Measurements from ENCODE around the gene NEDD9. TPM values are rescaled to one million over a fixed set of nuclear protein-coding genes. Genes with fewer than 3 reads are reported as not detected.
A peak's percentile ranks its signal among the peaks of the same experiment; 100 is the strongest.

NEDD9 gene
- total RNA-seq, 2 donors from 2014 or later = 105 to 166 TPM

DNA sequence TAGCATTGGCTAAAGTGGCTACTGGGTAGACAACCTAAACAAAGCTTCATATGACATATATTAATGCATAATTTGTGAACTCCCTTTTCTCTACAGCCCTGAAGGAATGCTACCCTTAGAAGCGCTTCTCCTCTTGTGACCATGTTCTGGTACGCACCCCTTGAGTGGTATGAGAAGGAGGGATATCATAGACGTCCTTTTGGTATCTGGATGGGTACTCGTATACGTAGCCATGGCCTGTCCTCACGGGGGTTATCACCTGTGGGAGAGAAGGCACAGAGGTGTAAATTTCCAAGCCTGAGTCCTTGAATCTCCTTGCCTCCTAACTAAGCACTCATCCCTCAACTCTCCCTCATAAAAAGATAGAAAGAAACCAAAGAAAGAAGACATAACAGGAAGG lies 39.0 kb downstream of the NEDD9 start:
- DNase-seq (ENCODE audit: low spot score) = no peak
- intact Hi-C loops (cut with DNase I) = no loop called here

- DNase-seq (ENCODE audit: low spot score) = no peak
- intact Hi-C loops (cut with DNase I) = no loop called here
Measured at GRCh38 chr6:11192167-11192566, 40.3 kb downstream of the NEDD9 start.

GRCh38 chr6:11190625-11191245 lies 41.7 kb downstream of the NEDD9 start:
- DNase-seq (ENCODE audit: low spot score) = no peak
- intact Hi-C loops (cut with DNase I) = no loop called here

DNA sequence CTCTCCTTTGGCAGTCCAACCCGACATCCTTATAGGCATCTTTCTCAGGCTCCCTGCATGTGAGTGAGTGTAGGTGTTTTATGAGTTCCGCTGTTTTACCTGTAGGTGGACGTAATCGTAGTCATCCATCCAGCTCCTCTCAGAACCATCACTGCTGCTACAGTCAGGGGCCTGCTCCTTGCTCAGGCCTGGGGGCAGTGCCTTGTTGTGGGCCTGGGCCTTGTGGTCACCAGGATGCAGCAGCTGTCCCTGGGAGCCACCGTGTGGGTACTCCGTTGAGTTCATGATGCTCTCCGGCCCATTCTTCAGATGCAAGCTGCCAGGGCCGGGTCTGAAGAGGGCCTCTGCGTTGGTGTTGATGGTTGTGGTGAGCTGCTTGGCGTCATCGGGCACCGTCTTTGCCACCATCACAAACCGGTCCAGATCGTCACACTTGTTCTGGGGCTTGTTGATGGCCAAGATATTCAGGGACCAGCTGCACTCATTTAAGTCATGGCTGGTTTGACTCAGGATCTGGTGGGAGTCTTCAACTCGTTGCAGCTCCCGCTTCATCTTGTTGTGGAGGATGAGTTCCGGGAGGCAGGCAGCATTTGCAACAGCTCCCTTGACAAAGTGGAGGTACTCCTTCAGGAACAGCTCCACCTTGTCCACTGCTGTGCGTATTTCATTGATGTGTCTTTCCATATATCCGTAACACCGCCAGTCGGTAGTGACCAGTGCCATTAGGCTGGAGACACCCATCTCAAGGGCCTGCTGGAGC lies 42.4 kb downstream of the NEDD9 start:
- DNase-seq (ENCODE audit: low spot score) = no peak
- intact Hi-C loops (cut with DNase I) = loop anchor here in 1 of 2 donors (5.0 kb wide), 1 partner anchor 38 kb away; no protein-coding TSS in a partner anchor

GRCh38 chr6:11188161-11188915 lies 44.1 kb downstream of the NEDD9 start:
- intact Hi-C loops (cut with DNase I) = loop anchor here in 1 of 2 donors (5.0 kb wide), 1 partner anchor 36 kb away; no protein-coding TSS in a partner anchor
- DNase-seq (ENCODE audit: low spot score) = no peak

DNA sequence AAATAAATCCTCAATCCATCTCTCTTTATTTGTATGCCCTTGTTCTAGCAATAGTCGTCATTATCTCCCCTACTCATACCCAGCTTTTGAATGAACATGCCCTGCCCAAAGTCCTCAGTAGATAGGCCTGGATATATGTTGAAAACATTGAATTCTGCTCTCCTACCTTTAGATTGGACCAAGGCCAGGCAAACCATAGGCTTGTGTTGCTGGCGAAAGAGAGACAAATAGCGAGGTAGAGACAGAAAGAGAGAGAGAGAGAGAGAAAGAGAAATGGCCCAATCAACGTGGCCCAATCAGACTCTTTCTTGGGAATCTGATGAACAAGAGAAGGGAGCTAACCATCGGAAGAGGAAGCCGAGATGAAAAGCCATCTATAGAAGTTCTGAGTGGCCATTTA lies 45.2 kb downstream of the NEDD9 start:
- DNase-seq (ENCODE audit: low spot score) = no peak
- intact Hi-C loops (cut with DNase I) = loop anchor here in 1 of 2 donors (5.0 kb wide), 1 partner anchor 35 kb away; no protein-coding TSS in a partner anchor

GRCh38 chr6:11185204-11185842 lies 47.1 kb downstream of the NEDD9 start:
- intact Hi-C loops (cut with DNase I) = loop anchor here in 1 of 2 donors (5.0 kb wide), 1 partner anchor 33 kb away; no protein-coding TSS in a partner anchor

GRCh38 chr6:11183761-11184362 lies 48.6 kb downstream of the NEDD9 start:
- intact Hi-C loops (cut with DNase I) = no loop called here

More at GRCh38 chr6:11185204-11185842, 47.1 kb downstream of the NEDD9 start:
- no peak for DNase-seq (ENCODE audit: low spot score)

GRCh38 chr6:11181478-11182136 lies 50.9 kb downstream of the NEDD9 start:
- intact Hi-C loops (cut with DNase I) = no loop called here
- DNase-seq (ENCODE audit: low spot score) = no peak

More at GRCh38 chr6:11183761-11184362, 48.6 kb downstream of the NEDD9 start:
- DNase-seq (ENCODE audit: low spot score) = no peak

DNA sequence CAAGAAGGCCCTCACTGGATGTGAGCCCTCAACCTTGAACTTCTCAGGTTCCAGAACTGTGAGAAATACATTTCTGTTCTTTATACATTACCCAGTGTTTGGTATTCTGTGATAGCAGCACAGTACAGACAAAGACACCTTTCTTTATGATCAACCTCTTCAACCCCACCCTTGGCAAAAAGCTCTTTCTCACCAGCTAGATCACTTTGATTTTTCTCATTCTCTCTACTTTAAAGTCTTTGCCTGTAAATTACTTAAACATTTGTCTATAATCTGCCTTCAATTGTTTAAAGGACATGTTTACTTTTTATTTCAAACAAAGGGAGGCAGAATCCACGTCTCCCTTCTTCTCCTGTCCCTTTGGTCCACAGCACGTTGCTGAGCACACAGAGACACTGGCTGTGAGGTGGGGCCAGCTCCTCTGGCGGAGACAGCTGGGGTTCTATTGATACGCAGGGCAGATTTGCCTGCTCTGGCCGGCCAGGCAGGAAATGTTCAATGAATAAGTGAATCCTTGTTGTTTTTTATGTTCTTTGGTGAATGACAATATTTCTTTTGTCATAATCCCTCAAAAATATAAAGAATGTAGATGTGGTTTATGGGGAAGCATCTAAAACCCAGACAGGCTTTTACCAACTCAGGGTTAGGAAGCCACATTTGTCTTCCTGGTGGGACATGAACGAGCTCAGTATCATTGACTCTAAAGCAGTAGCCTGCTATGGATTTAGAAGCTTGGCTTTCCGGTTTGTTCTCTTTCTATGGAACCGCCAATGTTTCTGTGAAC lies 52.9 kb downstream of the NEDD9 start:
- DNase-seq (ENCODE audit: low spot score) = no peak
- intact Hi-C loops (cut with DNase I) = loop anchor here in 1 of 2 donors (10.0 kb wide), 1 partner anchor 315 kb away; no protein-coding TSS in a partner anchor

DNA sequence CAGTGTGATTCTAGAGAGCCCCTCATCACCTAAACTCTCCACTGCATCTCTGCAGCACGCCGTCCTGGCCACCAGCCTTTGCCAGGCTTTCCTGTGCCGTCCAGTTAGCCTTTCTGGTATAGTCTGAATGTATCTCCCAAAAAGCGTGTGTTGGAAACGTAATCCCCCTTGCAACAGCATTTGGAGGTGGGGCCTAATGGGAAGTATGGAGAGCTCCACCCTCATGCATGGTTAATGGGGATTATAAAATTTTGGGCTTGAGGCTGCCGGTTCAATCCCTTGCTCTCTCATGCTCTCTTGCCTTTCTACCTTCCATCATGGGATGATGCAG lies 53.4 kb downstream of the NEDD9 start:
- DNase-seq (ENCODE audit: low spot score) = no peak
- intact Hi-C loops (cut with DNase I) = loop anchor here in 1 of 2 donors (10.0 kb wide), 1 partner anchor 316 kb away; no protein-coding TSS in a partner anchor

- DNase-seq (ENCODE audit: low spot score) = no peak
- intact Hi-C loops (cut with DNase I) = loop anchor here in 1 of 2 donors (10.0 kb wide), 1 partner anchor 318 kb away; no protein-coding TSS in a partner anchor
Measured at GRCh38 chr6:11177271-11177670, 55.2 kb downstream of the NEDD9 start.

DNA sequence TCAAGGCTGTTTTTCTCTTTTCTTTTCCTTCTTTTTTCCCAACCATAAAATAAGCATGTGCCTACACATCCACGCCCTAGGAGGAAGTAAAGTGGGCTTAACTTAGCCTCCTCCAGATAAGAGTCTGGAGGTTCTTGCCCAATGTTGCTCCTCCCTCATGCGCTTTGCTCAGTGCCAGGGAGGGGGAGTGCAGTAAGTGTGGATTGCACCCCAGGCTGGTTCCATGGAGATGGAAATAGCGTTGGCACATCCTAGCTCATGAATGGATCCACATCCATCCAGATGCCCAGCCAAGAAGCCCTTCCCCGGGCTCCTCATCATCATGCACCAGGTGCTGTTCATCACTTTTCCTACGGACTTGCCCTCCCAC lies 58.2 kb downstream of the NEDD9 start:
- intact Hi-C loops (cut with DNase I) = loop anchor here in 1 of 2 donors (10.0 kb wide), 1 partner anchor 321 kb away; no protein-coding TSS in a partner anchor
- no peak for DNase-seq (ENCODE audit: low spot score)

GRCh38 chr6:11172501-11173327 lies 59.8 kb downstream of the NEDD9 start:
- peak; percentile 89 for DNase-seq (ENCODE audit: low spot score)
- intact Hi-C loops (cut with DNase I) = loop anchor here in 1 of 2 donors (10.0 kb wide), 1 partner anchor 322 kb away; no protein-coding TSS in a partner anchor

- DNase-seq (ENCODE audit: low spot score) = no peak
- intact Hi-C loops (cut with DNase I) = loop anchor here in 1 of 2 donors (10.0 kb wide), 1 partner anchor 323 kb away; no protein-coding TSS in a partner anchor
Measured at GRCh38 chr6:11171952-11172351, 60.5 kb downstream of the NEDD9 start.

DNA sequence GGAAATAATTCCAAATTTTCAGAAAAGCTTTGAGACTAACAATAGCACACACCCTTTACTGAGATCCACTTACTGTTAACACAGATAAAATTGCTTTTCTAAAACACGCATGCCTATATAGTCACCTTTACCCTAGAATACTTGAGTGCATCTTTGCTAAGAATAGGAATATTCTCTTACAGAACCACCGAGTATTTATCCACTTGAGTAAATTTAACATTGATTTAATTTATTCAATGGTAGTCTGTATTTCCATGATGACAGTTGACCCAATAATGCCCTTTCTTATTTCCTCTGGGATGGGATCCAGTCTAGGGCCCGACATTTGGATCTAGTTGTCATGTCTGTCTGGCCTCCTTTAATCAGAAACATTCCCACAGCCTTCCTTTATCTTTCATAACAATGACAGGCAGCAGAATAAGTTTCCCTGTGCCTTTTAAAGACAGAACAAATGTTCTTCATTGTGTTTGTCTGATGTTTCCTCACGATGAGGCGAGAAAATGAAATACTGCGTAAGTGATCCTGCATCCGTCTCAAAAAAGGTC lies 64.3 kb downstream of the NEDD9 start:
- DNase-seq (ENCODE audit: low spot score) = no peak
- intact Hi-C loops (cut with DNase I) = no loop called here
